HEK293 (cell line): ENCODE data around the gene GTPBP3.

Experiments
- CTCF ChIA-PET: fragments of 350-600 bp; formaldehyde crosslinking; extraction: SDS; loops from one replicate; lab custom pipeline; 2021; ENCODE audit warnings: antibody characterized with exemption; lab: Yijun Ruan, JAX
- POLR2A ChIA-PET: fragments of 300-600 bp; formaldehyde crosslinking; extraction: SDS; loops from one replicate; lab custom pipeline; 2020; ENCODE audit warnings: antibody characterized with exemption, inconsistent platforms; lab: Yijun Ruan, JAX
- H3K27ac ChIP-seq: fragments of 200-500 bp; sonication (Bioruptor generic); 2 replicates; pipeline ENCODE4 v1.5.1; 2014; ENCODE audit warnings: low read depth, low read length, control low read depth, inconsistent platforms; ENCODE audit errors: extremely low read depth
- H3K36me3 ChIP-seq, 2 experiments: fragments of 200-500 bp in 1 of 2; sonication (Bioruptor generic) in 1 of 2; 1 replicate in 1 of 2; 2 replicates in 1 of 2; pipeline ENCODE4 v1.5.1; 2014 to 2017; ENCODE audit warnings: inconsistent platforms in 2 of 2, low read length in 2 of 2; ENCODE audit not compliant: control insufficient read depth in 2 of 2, insufficient read depth in 1 of 2
- H3K4me1 ChIP-seq: fragments of 200-500 bp; sonication (Bioruptor generic); 2 replicates; pipeline ENCODE4 v1.5.1; 2014; ENCODE audit warnings: mild to moderate bottlenecking, low read length, inconsistent platforms; ENCODE audit not compliant: control insufficient read depth, insufficient read depth
- H3K4me3 ChIP-seq: 2 replicates; pipeline ENCODE4 v1.5.1; 2011; ENCODE audit warnings: low read depth, mild to moderate bottlenecking, control low read depth, low read length, moderate library complexity
- H3K9me3 ChIP-seq: fragments of 200-500 bp; sonication (Bioruptor generic); 2 replicates; pipeline ENCODE4 v1.5.1; 2014; ENCODE audit warnings: low read depth, low read length, inconsistent platforms; ENCODE audit not compliant: control insufficient read depth, insufficient read depth
- CTCF ChIP-seq: fragments of 450-650 bp; formaldehyde crosslinking; IDR thresholded peaks from 2 replicates; pipeline ENCODE4 v1.5.1; 2016; ENCODE audit warnings: missing biosample characterization, missing genetic modification characterization
- KLF7 ChIP-seq: fragments of 450-650 bp; formaldehyde crosslinking; IDR thresholded peaks from 2 replicates; pipeline ENCODE4 v1.5.1; 2016; ENCODE audit warnings: missing biosample characterization, missing genetic modification characterization, borderline replicate concordance
- SP3 ChIP-seq: fragments of 450-650 bp; formaldehyde crosslinking; IDR thresholded peaks from 2 replicates; pipeline ENCODE4 v1.5.1; 2016; ENCODE audit warnings: missing biosample characterization, missing genetic modification characterization
- ZBTB26 ChIP-seq: fragments of 450-650 bp; formaldehyde crosslinking; optimal IDR thresholded peaks from 2 replicates; pipeline ENCODE3; 2016; ENCODE audit warnings: missing biosample characterization, mild to moderate bottlenecking, missing genetic modification characterization
- ZNF148 ChIP-seq: fragments of 450-650 bp; formaldehyde crosslinking; IDR thresholded peaks from 2 replicates; pipeline ENCODE4 v1.5.0; 2017; ENCODE audit warnings: missing biosample characterization, missing genetic modification characterization, borderline replicate concordance
- ZNF155 ChIP-seq: fragments of 450-650 bp; formaldehyde crosslinking; IDR thresholded peaks from 2 replicates; pipeline ENCODE4 v1.5.1; 2016; ENCODE audit warnings: missing biosample characterization, missing genetic modification characterization
- ZNF302 ChIP-seq: fragments of 450-650 bp; formaldehyde crosslinking; IDR thresholded peaks from 2 replicates; pipeline ENCODE4 v1.5.1; 2016; ENCODE audit warnings: missing biosample characterization, missing genetic modification characterization, low read depth
- ZNF354C ChIP-seq: fragments of 450-650 bp; formaldehyde crosslinking; IDR thresholded peaks from 2 replicates; pipeline ENCODE4 v1.5.1; 2016; ENCODE audit warnings: missing biosample characterization, missing genetic modification characterization, low read depth, borderline replicate concordance
- ZNF423 ChIP-seq: fragments of 450-650 bp; formaldehyde crosslinking; IDR thresholded peaks from 2 replicates; pipeline ENCODE4 v1.5.1; 2016; ENCODE audit warnings: missing biosample characterization, missing genetic modification characterization
- ZNF510 ChIP-seq: fragments of 450-650 bp; formaldehyde crosslinking; IDR thresholded peaks from 2 replicates; pipeline ENCODE4 v1.5.1; 2018; ENCODE audit warnings: mild to moderate bottlenecking, missing genetic modification characterization, missing biosample characterization; ENCODE audit not compliant: insufficient replicate concordance
- ZNF529 ChIP-seq: fragments of 450-650 bp; formaldehyde crosslinking; IDR thresholded peaks from 2 replicates; pipeline ENCODE4 v1.5.1; 2017; ENCODE audit warnings: missing genetic modification characterization, missing biosample characterization; ENCODE audit not compliant: insufficient replicate concordance
- ZNF561 ChIP-seq: fragments of 450-650 bp; IDR thresholded peaks from 2 replicates; pipeline ENCODE4 v1.5.1; 2018; ENCODE audit warnings: missing biosample characterization, missing genetic modification characterization, borderline replicate concordance
- ZNF660 ChIP-seq: fragments of 450-650 bp; IDR thresholded peaks from 2 replicates; pipeline ENCODE4 v1.5.1; 2018; ENCODE audit warnings: missing biosample characterization, mild to moderate bottlenecking, missing genetic modification characterization
- ZNF670 ChIP-seq: fragments of 450-650 bp; formaldehyde crosslinking; IDR thresholded peaks from 2 replicates; pipeline ENCODE4 v1.5.1; 2016; ENCODE audit warnings: missing biosample characterization, missing genetic modification characterization, low read depth
- ZNF768 ChIP-seq: fragments of 450-650 bp; formaldehyde crosslinking; IDR thresholded peaks from 2 replicates; pipeline ENCODE4 v1.5.1; 2018; ENCODE audit warnings: missing biosample characterization, mild to moderate bottlenecking, missing genetic modification characterization
- ZNF776 ChIP-seq: fragments of 450-650 bp; formaldehyde crosslinking; IDR thresholded peaks from 2 replicates; pipeline ENCODE4 v1.5.0; 2017; ENCODE audit warnings: missing biosample characterization, missing genetic modification characterization, borderline replicate concordance
- ZXDB ChIP-seq: fragments of 450-650 bp; formaldehyde crosslinking; IDR thresholded peaks from 2 replicates; pipeline ENCODE4 v1.5.1; 2016; ENCODE audit warnings: missing biosample characterization, missing genetic modification characterization
- TF ChIP-seq, protein P1 (sequence below): fragments of 450-650 bp; formaldehyde crosslinking; IDR thresholded peaks from 2 replicates; pipeline ENCODE4 v1.5.1; 2016; ENCODE audit warnings: missing biosample characterization, missing genetic modification characterization
- TF ChIP-seq, protein P2 (sequence below): fragments of 450-650 bp; formaldehyde crosslinking; conservative IDR thresholded peaks from 2 replicates; pipeline ENCODE4 v1.5.1; 2016; ENCODE audit warnings: low read depth, missing biosample characterization, missing genetic modification characterization
- TF ChIP-seq, protein P3 (sequence below): fragments of 450-650 bp; formaldehyde crosslinking; IDR thresholded peaks from 2 replicates; pipeline ENCODE4 v1.5.1; 2016; ENCODE audit warnings: missing biosample characterization, missing genetic modification characterization

The GTPBP3 gene

GRCh38 chr19:17296976-17297375 lies 40.4 kb upstream of the GTPBP3 start:
- TF ChIP-seq ZNF561 (no peak), CTCF (no peak), ZXDB (no peak), ZNF776 (tag by site-specific recombination) (no peak), ZNF660 (tag by site-specific recombination) (no peak), ZBTB26 (tag by site-specific recombination) (no peak)
- TF ChIP-seq, protein P1, sequence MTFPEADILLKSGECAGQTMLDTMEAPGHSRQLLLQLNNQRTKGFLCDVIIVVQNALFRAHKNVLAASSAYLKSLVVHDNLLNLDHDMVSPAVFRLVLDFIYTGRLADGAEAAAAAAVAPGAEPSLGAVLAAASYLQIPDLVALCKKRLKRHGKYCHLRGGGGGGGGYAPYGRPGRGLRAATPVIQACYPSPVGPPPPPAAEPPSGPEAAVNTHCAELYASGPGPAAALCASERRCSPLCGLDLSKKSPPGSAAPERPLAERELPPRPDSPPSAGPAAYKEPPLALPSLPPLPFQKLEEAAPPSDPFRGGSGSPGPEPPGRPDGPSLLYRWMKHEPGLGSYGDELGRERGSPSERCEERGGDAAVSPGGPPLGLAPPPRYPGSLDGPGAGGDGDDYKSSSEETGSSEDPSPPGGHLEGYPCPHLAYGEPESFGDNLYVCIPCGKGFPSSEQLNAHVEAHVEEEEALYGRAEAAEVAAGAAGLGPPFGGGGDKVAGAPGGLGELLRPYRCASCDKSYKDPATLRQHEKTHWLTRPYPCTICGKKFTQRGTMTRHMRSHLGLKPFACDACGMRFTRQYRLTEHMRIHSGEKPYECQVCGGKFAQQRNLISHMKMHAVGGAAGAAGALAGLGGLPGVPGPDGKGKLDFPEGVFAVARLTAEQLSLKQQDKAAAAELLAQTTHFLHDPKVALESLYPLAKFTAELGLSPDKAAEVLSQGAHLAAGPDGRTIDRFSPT (tag by site-specific recombination): no peak
- TF ChIP-seq, protein P2, sequence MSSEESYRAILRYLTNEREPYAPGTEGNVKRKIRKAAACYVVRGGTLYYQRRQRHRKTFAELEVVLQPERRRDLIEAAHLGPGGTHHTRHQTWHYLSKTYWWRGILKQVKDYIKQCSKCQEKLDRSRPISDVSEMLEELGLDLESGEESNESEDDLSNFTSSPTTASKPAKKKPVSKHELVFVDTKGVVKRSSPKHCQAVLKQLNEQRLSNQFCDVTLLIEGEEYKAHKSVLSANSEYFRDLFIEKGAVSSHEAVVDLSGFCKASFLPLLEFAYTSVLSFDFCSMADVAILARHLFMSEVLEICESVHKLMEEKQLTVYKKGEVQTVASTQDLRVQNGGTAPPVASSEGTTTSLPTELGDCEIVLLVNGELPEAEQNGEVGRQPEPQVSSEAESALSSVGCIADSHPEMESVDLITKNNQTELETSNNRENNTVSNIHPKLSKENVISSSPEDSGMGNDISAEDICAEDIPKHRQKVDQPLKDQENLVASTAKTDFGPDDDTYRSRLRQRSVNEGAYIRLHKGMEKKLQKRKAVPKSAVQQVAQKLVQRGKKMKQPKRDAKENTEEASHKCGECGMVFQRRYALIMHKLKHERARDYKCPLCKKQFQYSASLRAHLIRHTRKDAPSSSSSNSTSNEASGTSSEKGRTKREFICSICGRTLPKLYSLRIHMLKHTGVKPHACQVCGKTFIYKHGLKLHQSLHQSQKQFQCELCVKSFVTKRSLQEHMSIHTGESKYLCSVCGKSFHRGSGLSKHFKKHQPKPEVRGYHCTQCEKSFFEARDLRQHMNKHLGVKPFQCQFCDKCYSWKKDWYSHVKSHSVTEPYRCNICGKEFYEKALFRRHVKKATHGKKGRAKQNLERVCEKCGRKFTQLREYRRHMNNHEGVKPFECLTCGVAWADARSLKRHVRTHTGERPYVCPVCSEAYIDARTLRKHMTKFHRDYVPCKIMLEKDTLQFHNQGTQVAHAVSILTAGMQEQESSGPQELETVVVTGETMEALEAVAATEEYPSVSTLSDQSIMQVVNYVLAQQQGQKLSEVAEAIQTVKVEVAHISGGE (tag by site-specific recombination): no peak
- TF ChIP-seq, protein P3, sequence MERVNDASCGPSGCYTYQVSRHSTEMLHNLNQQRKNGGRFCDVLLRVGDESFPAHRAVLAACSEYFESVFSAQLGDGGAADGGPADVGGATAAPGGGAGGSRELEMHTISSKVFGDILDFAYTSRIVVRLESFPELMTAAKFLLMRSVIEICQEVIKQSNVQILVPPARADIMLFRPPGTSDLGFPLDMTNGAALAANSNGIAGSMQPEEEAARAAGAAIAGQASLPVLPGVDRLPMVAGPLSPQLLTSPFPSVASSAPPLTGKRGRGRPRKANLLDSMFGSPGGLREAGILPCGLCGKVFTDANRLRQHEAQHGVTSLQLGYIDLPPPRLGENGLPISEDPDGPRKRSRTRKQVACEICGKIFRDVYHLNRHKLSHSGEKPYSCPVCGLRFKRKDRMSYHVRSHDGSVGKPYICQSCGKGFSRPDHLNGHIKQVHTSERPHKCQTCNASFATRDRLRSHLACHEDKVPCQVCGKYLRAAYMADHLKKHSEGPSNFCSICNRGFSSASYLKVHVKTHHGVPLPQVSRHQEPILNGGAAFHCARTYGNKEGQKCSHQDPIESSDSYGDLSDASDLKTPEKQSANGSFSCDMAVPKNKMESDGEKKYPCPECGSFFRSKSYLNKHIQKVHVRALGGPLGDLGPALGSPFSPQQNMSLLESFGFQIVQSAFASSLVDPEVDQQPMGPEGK (tag by site-specific recombination): no peak
- CTCF ChIA-PET: interaction anchor here (0.7 to 2.1 kb wide), 3 partner anchors 37 to 233 kb away, joined by 3 to 10 read pairs (median 4); no protein-coding TSS in a partner anchor
- POLR2A ChIA-PET: interaction anchor here (1.0 kb wide), 4 partner anchors 8 to 82 kb away, joined by 3 to 4 read pairs (median 3); partner anchors contain the start of genes ANO8, DDA1 and USE1
- no peak overlapping the region for H3K4me3 ChIP-seq
- H3K36me3 ChIP-seq: peaks cover 0 to 54% of the 10 kb centered on the region in 2 experiments; a peak in 2 of 3 replicates
- no peaks in the 10 kb centered on the region for H3K9me3 ChIP-seq
- H3K27ac ChIP-seq: no peak overlapping the region
- no peaks in the 10 kb centered on the region for H3K4me1 ChIP-seq

DNA sequence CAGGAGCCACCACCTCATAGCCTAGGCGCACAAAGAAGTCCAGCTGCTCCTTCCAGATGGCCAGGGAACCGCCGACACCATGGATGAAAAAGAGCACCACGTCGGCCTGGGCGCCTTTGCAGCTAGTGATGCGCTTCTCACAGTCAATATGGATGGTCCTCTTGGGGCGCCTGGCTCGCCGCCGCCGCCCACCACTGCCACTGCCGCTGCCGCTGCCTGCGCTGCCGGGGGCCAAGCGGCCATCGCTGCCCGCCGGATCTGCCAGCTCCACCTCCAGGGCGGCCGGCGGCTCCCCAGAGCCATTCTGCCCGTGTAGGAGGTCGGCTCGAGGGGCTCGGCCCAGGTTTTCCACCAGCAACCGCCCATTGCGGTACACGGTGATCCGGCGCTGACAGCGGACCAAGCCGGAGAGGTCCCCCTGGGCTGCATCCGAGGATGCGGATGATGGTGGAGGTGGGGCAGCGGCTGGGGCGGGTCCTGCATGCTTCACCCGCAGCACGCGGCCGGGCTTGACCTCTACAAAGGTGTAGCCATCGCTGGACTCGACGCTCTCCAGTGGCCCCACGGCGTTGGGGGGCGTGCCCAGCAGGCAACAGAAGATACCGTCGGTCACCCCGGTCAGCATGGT lies 36.2 kb upstream of the GTPBP3 start:
- Histone ChIP-seq H3K4me1 (peaks cover 3% of the 10 kb centered on the region), H3K9me3 (no peaks in the 10 kb centered on the region), H3K4me3 (no peak overlapping the region), H3K27ac (no peak overlapping the region), H3K36me3 (peaks cover 0 to 34% of the 10 kb centered on the region in 2 experiments; a peak in 2 of 3 replicates)
- CTCF ChIA-PET: interaction anchor here (0.6 kb wide), 1 partner anchor 348 kb away, joined by 7 read pairs; no protein-coding TSS in a partner anchor
- POLR2A ChIA-PET: no interaction called here
- TF ChIP-seq ZNF354C (tag by site-specific recombination) (no peak), ZNF423 (tag by site-specific recombination) (no peak), SP3 (tag by site-specific recombination) (no peak), ZNF148 (no peak), ZNF529 (tag by site-specific recombination) (no peak), ZNF302 (no peak), ZNF155 (tag by site-specific recombination) (no peak), KLF7 (tag by site-specific recombination) (no peak), ZNF768 (tag by site-specific recombination) (no peak), ZNF510 (tag by site-specific recombination) (no peak), ZNF670 (tag by site-specific recombination) (no peak)
